Tibial artery (tissue), 4 donors: ENCODE results near the gene TXNRD1.

Experiments
- DNase-seq, 2 donors: peaks; one replicate each; pipeline ENCODE4 v3.0.0-alpha.2; 2019
- H3K27ac ChIP-seq, 2 donors: fragments of 200-600 bp; sonication (generic) in 1 of 2; 1 replicate in 1 of 2; 2 replicates in 1 of 2; pipeline ENCODE4 v1.5.1; 2018 to 2019; ENCODE audit warnings: mild to moderate bottlenecking in 1 of 2
- H3K27me3 ChIP-seq, 2 donors: fragments of 200-600 bp; sonication (generic) in 1 of 2; one replicate each; pipeline versions ENCODE4 v1.5.1 to v1.6.0; 2016 to 2019
- H3K36me3 ChIP-seq, 3 donors: fragments of 200-600 bp; sonication (generic) in 2 of 3; one replicate each; pipeline ENCODE4 v1.5.1; 2016 to 2019; ENCODE audit warnings: mild to moderate bottlenecking in 2 of 3
- H3K4me1 ChIP-seq, 4 donors: fragments of 200-600 bp; sonication (generic) in 2 of 4; 1 replicate in 3 of 4; 2 replicates in 1 of 4; pipeline ENCODE4 v1.5.1; 2016 to 2019
- H3K4me3 ChIP-seq, 2 donors: fragments of 200-600 bp; sonication (generic) in 1 of 2; 1 replicate in 1 of 2; 2 replicates in 1 of 2; pipeline ENCODE4 v1.5.1; 2018 to 2019; ENCODE audit warnings: mild to moderate bottlenecking in 2 of 2
- H3K9me3 ChIP-seq, 3 donors: fragments of 200-600 bp; sonication (generic) in 1 of 3; one replicate each; pipeline ENCODE4 v1.5.1; 2016 to 2019
- CTCF ChIP-seq, 2 experiments: fragments of 200-600 bp in 1 of 2; fragments of 450-650 bp in 1 of 2; IDR thresholded peaks; one replicate each; pipeline ENCODE4 v1.5.1; 2017 to 2019; ENCODE audit warnings: antibody characterized with exemption in 2 of 2, mild to moderate bottlenecking in 1 of 2, moderate library complexity in 1 of 2
- intact Hi-C: fragments of 100-400 bp; cut with DNase I; formaldehyde crosslinking; loops from one replicate; pipeline ENCODE4 v1.15.0; 2023; ENCODE audit warnings: low total_unique reads

Gene TXNRD1

GRCh38 chr12:104215638-104216297 is at the start of gene TXNRD1:
TSS of gene TXNRD1 (plus strand) at chr12:104215779. CDS start at chr12:104215803, 24 bp downstream.
- intact Hi-C loops: loop anchor here (5.0 kb wide), 2 partner anchors 72 to 142 kb away; no protein-coding TSS in a partner anchor
- Histone ChIP-seq H3K27ac (peak within 1 kb of the TSS; percentile 97), H3K27me3 (no peaks in the 10 kb centered on the region), H3K4me1 (peaks cover 0 to 40% (median 16%) of the 10 kb centered on the region in 4 donors), H3K4me3 (peak within 1 kb of the TSS; percentile 70 to 82), H3K36me3 (no peaks in the 10 kb centered on the region), H3K9me3 (no peaks in the 10 kb centered on the region)
- DNase-seq: peak; percentile 83 to 90
- peak; percentile 85 to 93 for TF ChIP-seq CTCF (IDR thresholded peaks at IDR 0.05)

GRCh38 chr12:104165801-104166200 is 49.8 kb upstream of the TXNRD1 start:
- intact Hi-C loops: no loop called here
- no peaks in the 10 kb centered on the region for H3K9me3 ChIP-seq
- no peak overlapping the region for H3K27ac ChIP-seq
- no peaks in the 10 kb centered on the region for H3K36me3 ChIP-seq
- no peak overlapping the region for H3K4me3 ChIP-seq
- H3K4me1 ChIP-seq: no peaks in the 10 kb centered on the region
- no peaks in the 10 kb centered on the region for H3K27me3 ChIP-seq
- no peak for DNase-seq
- no peak for TF ChIP-seq CTCF (IDR thresholded peaks at IDR 0.05)

- Histone ChIP-seq H3K4me3 (no peak overlapping the region), H3K27me3 (no peaks in the 10 kb centered on the region), H3K9me3 (no peaks in the 10 kb centered on the region), H3K4me1 (no peaks in the 10 kb centered on the region), H3K36me3 (no peaks in the 10 kb centered on the region), H3K27ac (no peak overlapping the region)
- intact Hi-C loops: no loop called here
- peak in 1 of 2 donors; percentile 38 for DNase-seq
- TF ChIP-seq CTCF (IDR thresholded peaks at IDR 0.05): no peak
Measured at GRCh38 chr12:104166465-104166864, 49.1 kb upstream of the TXNRD1 start.

GRCh38 chr12:104167519-104168458 is 47.8 kb upstream of the TXNRD1 start:
- Histone ChIP-seq H3K36me3 (no peaks in the 10 kb centered on the region), H3K4me3 (no peak overlapping the region), H3K9me3 (no peaks in the 10 kb centered on the region), H3K4me1 (no peaks in the 10 kb centered on the region), H3K27me3 (no peaks in the 10 kb centered on the region), H3K27ac (no peak overlapping the region)
- TF ChIP-seq CTCF (IDR thresholded peaks at IDR 0.05): no peak
- intact Hi-C loops: no loop called here
- no peak for DNase-seq

- H3K27ac ChIP-seq: no peak overlapping the region
- DNase-seq: no peak
- H3K36me3 ChIP-seq: no peaks in the 10 kb centered on the region
- TF ChIP-seq CTCF (IDR thresholded peaks at IDR 0.05): no peak
- no peaks in the 10 kb centered on the region for H3K27me3 ChIP-seq
- intact Hi-C loops: no loop called here
- H3K4me3 ChIP-seq: no peak overlapping the region
- H3K9me3 ChIP-seq: no peaks in the 10 kb centered on the region
- no peaks in the 10 kb centered on the region for H3K4me1 ChIP-seq
Measured at GRCh38 chr12:104168596-104168995, 47.0 kb upstream of the TXNRD1 start.
